Esophagus squamous epithelium (tissue), 5 donors: ENCODE data around the gene APOC1. TPM values are rescaled to one million over a fixed set of nuclear protein-coding genes. Genes with fewer than 3 reads are reported as not detected.

Experiments
- DNase-seq: peaks from one replicate; lab custom pipeline; 2025; lab: John Stamatoyannopoulos, UW
- H3K27ac ChIP-seq, 4 donors: fragments of 200-600 bp; sonication (generic); one replicate each; pipeline ENCODE4 v1.5.1; 2016 to 2019; ENCODE audit warnings: mild to moderate bottlenecking in 1 of 4
- H3K27me3 ChIP-seq, 4 donors: fragments of 200-600 bp; sonication (generic); 1 replicate in 3 of 4; 2 replicates in 1 of 4; pipeline versions ENCODE4 v1.5.1 to v1.6.0; 2017 to 2021; ENCODE audit warnings: antibody characterized with exemption in 1 of 4
- H3K36me3 ChIP-seq, 3 donors: fragments of 200-600 bp; sonication (generic); one replicate each; pipeline ENCODE4 v1.5.1; 2016 to 2019
- H3K4me1 ChIP-seq, 3 donors: fragments of 200-600 bp; sonication (generic); one replicate each; pipeline ENCODE4 v1.5.1; 2017 to 2019
- H3K4me3 ChIP-seq, 4 donors: fragments of 200-600 bp; sonication (generic); 1 replicate in 3 of 4; 2 replicates in 1 of 4; pipeline ENCODE4 v1.5.1; 2016 to 2019; ENCODE audit warnings: mild to moderate bottlenecking in 2 of 4, moderate library complexity in 1 of 4
- H3K9me3 ChIP-seq, 3 donors: fragments of 200-600 bp; sonication (generic); one replicate each; pipeline ENCODE4 v1.5.1; 2016 to 2019
- CTCF ChIP-seq, 6 experiments: fragments of 450-650 bp in 4 of 6; fragments of 200-600 bp in 2 of 6; sonication (generic) in 2 of 6; IDR thresholded peaks; one replicate each; pipeline ENCODE4 v1.5.1; 2016 to 2019; ENCODE audit warnings: antibody characterized with exemption in 6 of 6, mild to moderate bottlenecking in 4 of 6, moderate library complexity in 4 of 6
- POLR2A ChIP-seq, 4 donors: fragments of 450-650 bp; IDR thresholded peaks; one replicate each; pipeline ENCODE4 v1.6.1; 2017; ENCODE audit warnings: antibody characterized with exemption in 4 of 4, mild to moderate bottlenecking in 4 of 4, moderate library complexity in 3 of 4
- WGBS, 2 donors: methylation state at CpG; one replicate each; pipeline ENCODE4 v1.1.5; 2018; 5-methylcytosine and 5-hydroxymethylcytosine counted together
- intact Hi-C: fragments of 100-400 bp; cut with DNase I; formaldehyde crosslinking; loops from one replicate; pipeline ENCODE4 v1.15.0; 2022
- total RNA-seq, 4 donors: library from RNA; depleted of rRNA; stranded (reverse); fragments of >200 nt; gene quantifications; one replicate each; pipeline ENCODE4 v1.1.0, GENCODE V29; 2016
- donor health status: DM: yes; HTN: yes; CAD: no.

Gene APOC1
- total RNA-seq, 4 donors from 2014 or later, result 1.4 to 7.5 (median 4.1) TPM

- no peak for TF ChIP-seq CTCF (IDR thresholded peaks at IDR 0.05)
- TF ChIP-seq POLR2A (IDR thresholded peaks at IDR 0.05), result no peak
- intact Hi-C loops, result no loop called here
- H3K4me1 ChIP-seq, result peaks cover 15 to 32% (median 20%) of the 10 kb centered on the region in 3 donors
- DNase-seq, result no peak
- no peak overlapping the region for H3K4me3 ChIP-seq
- H3K27ac ChIP-seq, result no peak overlapping the region
- no peaks in the 10 kb centered on the region for H3K27me3 ChIP-seq
- H3K9me3 ChIP-seq, result no peaks in the 10 kb centered on the region
- 93 to 100% methylated on average over 5 of the region's 6 CpGs for WGBS, 2 donors
- peaks cover 25 to 68% (median 43%) of the 10 kb centered on the region in 3 donors for H3K36me3 ChIP-seq
These were observed 20.4 kb upstream of the APOC1 start for GRCh38 chr19:44894052-44894400.

GRCh38 chr19:44894946-44895345 is 19.5 kb upstream of the APOC1 start:
- H3K36me3 ChIP-seq, result peaks cover 25 to 77% (median 45%) of the 10 kb centered on the region in 3 donors
- no peak for DNase-seq
- no peaks in the 10 kb centered on the region for H3K27me3 ChIP-seq
- no peak for TF ChIP-seq POLR2A (IDR thresholded peaks at IDR 0.05)
- TF ChIP-seq CTCF (IDR thresholded peaks at IDR 0.05), result no peak
- 66 to 67% methylated on average over 7 to 8 of the region's 9 CpGs for WGBS, 2 donors
- no peak overlapping the region for H3K4me3 ChIP-seq
- intact Hi-C loops, result no loop called here
- peaks cover 11 to 25% (median 14%) of the 10 kb centered on the region in 3 donors for H3K4me1 ChIP-seq
- no peaks in the 10 kb centered on the region for H3K9me3 ChIP-seq
- no peak overlapping the region for H3K27ac ChIP-seq

GRCh38 chr19:44897835-44898234 is 16.6 kb upstream of the APOC1 start:
- peaks cover 0 to 8% (median 0%) of the 10 kb centered on the region in 3 donors for H3K4me1 ChIP-seq
- no peak for DNase-seq
- H3K36me3 ChIP-seq, result peaks cover 31 to 100% (median 71%) of the 10 kb centered on the region in 3 donors
- no peak overlapping the region for H3K27ac ChIP-seq
- TF ChIP-seq POLR2A (IDR thresholded peaks at IDR 0.05), result no peak
- no peak for TF ChIP-seq CTCF (IDR thresholded peaks at IDR 0.05)
- H3K4me3 ChIP-seq, result no peak overlapping the region
- H3K9me3 ChIP-seq, result no peaks in the 10 kb centered on the region
- 80 to 81% methylated on average over 6 to 7 of the region's 8 CpGs for WGBS, 2 donors
- intact Hi-C loops, result no loop called here
- H3K27me3 ChIP-seq, result no peaks in the 10 kb centered on the region

- no peak for TF ChIP-seq CTCF (IDR thresholded peaks at IDR 0.05)
- no peak for TF ChIP-seq POLR2A (IDR thresholded peaks at IDR 0.05)
- DNase-seq, result no peak
- peaks cover 8 to 22% (median 13%) of the 10 kb centered on the region in 3 donors for H3K4me1 ChIP-seq
- no peak overlapping the region for H3K27ac ChIP-seq
- H3K9me3 ChIP-seq, result no peaks in the 10 kb centered on the region
- H3K36me3 ChIP-seq, result peaks cover 20 to 79% (median 52%) of the 10 kb centered on the region in 3 donors
- WGBS, 2 donors, result 80 to 93% methylated on average over 1 to 6 of the region's 19 CpGs
- H3K4me3 ChIP-seq, result no peak overlapping the region
- intact Hi-C loops, result loop anchor here (5.0 kb wide), 1 partner anchor 52 kb away; no protein-coding TSS in a partner anchor
- H3K27me3 ChIP-seq, result peaks cover 0 to 12% (median 3%) of the 10 kb centered on the region in 4 donors
These were observed 13.8 kb upstream of the APOC1 start for GRCh38 chr19:44900328-44901244.

GRCh38 chr19:44903216-44903601 is 11.2 kb upstream of the APOC1 start:
- intact Hi-C loops, result loop anchor here (5.0 kb wide), 1 partner anchor 49 kb away; no protein-coding TSS in a partner anchor
- no peak for TF ChIP-seq CTCF (IDR thresholded peaks at IDR 0.05)
- TF ChIP-seq POLR2A (IDR thresholded peaks at IDR 0.05), result no peak
- peaks cover 7 to 53% (median 35%) of the 10 kb centered on the region in 3 donors for H3K36me3 ChIP-seq
- no peaks in the 10 kb centered on the region for H3K9me3 ChIP-seq
- H3K4me1 ChIP-seq, result peaks cover 18 to 34% (median 18%) of the 10 kb centered on the region in 3 donors
- no peak overlapping the region for H3K4me3 ChIP-seq
- 74 to 75% methylated on average over 6 to 8 of the region's 15 CpGs for WGBS, 2 donors
- H3K27ac ChIP-seq, result no peak overlapping the region
- DNase-seq, result no peak
- H3K27me3 ChIP-seq, result peaks cover 0 to 34% (median 5%) of the 10 kb centered on the region in 4 donors
